Stimulated activated CD4-positive, alpha-beta T cell treated with anti-CD3 and anti-CD28 coated beads, TNF-alpha, amount 100 ng/mL, for 24 hours (primary cell): ENCODE results near the gene PDCD6IP.

ENCODE experiments used
- DNase-seq, 3 experiments: peaks; one replicate each; pipeline ENCODE4 v3.0.0-alpha.2; 2020; ENCODE audit warnings: low read depth in 3 of 3

PDCD6IP gene

DNA sequence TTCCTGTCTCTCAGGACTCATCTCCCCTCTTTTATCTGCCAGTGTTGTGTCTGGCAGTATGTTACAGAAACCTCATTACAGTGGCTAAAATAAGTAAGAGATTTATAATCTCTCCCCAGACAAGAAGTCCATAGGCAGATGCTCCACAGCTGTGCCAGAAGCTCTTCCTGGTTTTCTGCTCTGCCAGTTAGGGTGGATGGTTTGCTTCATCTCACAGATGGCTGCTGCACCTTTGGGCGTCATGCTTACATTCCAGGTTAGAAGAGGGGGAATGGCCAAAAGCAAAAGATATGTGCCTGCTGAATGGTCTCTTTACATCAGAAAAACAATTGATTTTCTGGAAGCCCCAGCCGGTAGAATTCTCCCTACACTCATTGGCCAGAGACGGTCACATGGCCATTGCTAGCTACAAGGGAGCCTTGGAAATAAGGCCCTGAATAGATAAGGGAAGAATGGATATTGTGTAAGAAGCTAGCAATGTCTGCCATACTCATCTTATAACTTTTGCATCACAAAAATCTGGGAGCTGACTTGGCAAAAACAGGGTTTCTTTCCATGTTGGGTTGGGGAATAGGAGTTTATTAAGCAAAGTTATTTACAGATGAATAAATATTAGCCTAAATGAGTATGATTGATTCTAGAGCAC is 91.1 kb downstream of the PDCD6IP start:
- DNase-seq: no peak

DNA sequence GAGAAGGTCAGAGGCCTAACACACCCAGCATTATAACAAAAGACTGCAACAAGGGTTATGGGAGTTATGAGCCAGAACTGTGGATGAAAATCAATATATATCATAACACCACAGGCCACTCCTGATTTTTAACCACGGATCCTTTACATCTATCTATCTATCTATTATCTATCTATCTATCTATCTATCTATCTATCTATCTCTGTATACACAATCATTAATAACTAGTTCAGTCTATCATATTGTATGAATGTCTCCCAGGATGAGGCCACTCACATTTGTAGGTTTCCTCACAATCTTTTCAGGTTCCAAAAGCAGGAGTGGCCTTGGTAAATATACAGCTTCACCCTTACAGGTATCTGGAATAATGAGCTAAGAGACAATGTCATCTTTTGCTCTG is 94.2 kb downstream of the PDCD6IP start:
- DNase-seq: no peak

DNA sequence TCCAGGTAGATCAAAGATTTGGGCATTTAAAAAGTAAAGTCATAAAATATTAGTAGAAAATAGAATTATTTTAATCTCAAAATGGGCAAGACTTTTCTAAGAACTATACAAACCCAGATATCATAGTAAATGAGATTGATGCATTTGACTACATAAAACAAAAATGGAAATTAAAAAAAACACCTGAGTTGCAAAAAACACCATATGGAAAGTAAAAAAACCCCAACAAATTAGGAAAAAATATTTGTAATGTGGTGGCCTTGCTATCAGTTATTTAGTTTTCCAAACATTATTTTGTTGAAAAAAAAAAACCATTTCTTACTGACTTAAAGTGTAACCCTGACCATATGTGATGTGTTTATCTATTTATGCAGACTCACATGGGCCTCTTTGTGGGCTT is 97.2 kb downstream of the PDCD6IP start:
- no peak for DNase-seq

DNA sequence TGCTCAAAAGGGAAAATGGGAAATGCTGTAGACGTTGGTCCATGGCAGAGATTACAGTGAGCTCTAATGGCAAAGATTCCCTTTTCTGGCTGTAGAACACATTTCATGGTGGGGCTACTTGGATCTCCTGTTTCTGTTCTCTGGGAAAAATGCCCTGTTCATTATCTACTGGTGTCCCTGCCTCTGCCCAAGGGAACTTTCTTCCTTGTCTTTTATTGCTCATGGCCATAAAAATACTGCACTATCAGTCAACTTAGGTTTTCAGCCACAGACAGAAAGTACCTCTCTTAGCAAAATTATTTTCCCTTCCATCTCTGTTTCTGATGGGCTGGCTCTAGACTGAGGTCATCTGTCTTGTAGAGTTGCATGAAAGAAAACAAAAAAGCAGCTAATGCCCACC is 98.9 kb downstream of the PDCD6IP start:
- DNase-seq: no peak

- DNase-seq: no peak
These were observed 100.5 kb downstream of the PDCD6IP start for GRCh38 chr3:33898901-33899300.

GRCh38 chr3:33900440-33900808 is 102.0 kb downstream of the PDCD6IP start:
- DNase-seq: no peak

DNA sequence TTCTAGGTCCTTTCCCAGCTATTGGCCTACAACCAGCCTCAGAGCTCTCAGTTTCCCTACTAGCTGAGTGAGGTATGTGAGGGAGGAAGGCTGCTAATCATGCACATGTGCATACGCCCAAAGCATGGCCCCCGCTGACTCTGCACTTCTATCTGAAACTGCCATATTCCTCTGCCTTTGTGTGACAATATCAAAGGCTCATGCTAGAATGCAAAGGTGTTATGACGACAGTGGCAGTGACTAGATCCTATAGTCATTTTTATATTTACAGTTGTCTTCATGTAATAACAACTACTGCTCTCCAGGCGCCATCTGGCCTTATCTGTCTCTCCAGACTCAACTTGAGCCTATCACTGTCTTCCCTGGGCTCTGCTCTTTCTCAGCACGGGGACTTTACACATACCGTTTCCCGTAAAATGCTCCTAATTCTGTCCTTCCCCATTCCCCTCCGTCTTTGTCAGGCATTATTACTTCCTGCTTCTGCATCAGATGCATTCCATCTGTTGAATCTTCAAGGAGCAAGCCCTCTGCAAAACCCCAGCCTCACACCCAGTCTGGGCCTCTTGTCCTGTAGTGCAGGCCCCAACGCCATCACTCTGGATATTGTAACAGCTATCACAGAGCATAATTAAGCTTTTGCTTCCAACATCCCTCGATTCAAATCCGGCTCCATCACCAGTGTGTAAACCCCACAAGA is 102.5 kb downstream of the PDCD6IP start:
- no peak for DNase-seq

GRCh38 chr3:33901862-33902563 is 103.6 kb downstream of the PDCD6IP start:
- no peak for DNase-seq

DNA sequence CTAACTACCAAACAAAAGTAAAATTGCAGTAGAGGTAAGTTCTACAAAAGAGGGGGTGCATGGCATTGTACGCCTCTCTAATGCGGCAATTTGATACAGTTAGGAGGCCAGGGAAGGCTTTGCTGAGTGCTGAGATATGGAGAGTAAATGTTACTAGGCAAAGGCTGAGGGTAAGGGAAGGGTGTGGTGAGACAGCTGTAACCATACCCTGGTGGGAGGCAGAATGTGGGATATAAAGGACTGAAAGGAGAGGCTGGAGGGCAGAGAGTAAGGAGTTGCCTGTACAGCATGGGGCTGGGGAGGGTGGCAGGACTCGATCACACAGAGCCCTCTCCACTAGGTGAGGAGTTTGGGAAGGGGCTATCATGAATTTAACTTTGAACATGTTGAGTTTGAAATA is 106.3 kb downstream of the PDCD6IP start:
- DNase-seq: no peak

- DNase-seq: no peak
These were observed 109.9 kb downstream of the PDCD6IP start for GRCh38 chr3:33908250-33908851.

GRCh38 chr3:33909547-33909946 is 111.1 kb downstream of the PDCD6IP start:
- no peak for DNase-seq

- DNase-seq: no peak
These were observed 111.6 kb downstream of the PDCD6IP start for GRCh38 chr3:33910031-33910430.

DNA sequence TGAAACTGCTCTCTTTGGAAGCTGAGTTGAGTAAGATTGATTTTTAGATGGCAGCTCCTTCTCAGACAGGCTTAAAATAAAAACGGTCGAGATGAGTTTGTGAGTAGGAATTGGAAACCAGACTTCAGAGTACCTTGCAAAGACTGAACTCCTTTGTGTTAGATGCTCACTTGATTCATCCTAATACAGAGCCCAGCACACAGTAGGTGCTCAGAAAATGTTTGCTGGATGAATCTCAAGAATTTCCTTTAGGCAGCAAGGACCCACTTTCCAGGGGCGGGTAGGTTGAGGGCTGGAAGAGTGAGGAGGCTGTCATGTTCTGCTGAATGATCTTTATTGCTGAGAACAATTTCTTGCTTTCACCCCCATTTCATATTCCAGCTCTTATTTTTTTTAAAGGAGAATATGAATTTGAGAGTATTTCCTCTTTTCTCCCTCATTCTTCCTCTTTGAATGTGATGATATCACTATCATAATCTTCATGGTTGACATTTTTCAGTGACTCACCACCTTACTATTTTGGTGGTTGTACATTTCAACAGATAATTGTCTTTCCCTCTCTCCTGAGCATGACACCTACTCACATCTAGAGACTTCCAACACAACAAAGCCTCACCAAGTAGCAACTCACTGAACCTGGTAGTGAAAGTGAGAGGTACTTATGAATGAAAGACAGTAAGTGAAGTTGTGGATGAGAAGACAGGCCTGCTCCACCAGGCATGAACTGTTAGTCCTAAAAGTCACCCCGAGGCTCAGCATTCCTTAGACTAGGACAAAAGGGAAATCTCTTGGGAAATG is 113.3 kb downstream of the PDCD6IP start:
- no peak for DNase-seq

- no peak for DNase-seq
These were observed 115.8 kb downstream of the PDCD6IP start for GRCh38 chr3:33914212-33914611.

- DNase-seq: no peak
These were observed 116.4 kb downstream of the PDCD6IP start for GRCh38 chr3:33914731-33915379.

DNA sequence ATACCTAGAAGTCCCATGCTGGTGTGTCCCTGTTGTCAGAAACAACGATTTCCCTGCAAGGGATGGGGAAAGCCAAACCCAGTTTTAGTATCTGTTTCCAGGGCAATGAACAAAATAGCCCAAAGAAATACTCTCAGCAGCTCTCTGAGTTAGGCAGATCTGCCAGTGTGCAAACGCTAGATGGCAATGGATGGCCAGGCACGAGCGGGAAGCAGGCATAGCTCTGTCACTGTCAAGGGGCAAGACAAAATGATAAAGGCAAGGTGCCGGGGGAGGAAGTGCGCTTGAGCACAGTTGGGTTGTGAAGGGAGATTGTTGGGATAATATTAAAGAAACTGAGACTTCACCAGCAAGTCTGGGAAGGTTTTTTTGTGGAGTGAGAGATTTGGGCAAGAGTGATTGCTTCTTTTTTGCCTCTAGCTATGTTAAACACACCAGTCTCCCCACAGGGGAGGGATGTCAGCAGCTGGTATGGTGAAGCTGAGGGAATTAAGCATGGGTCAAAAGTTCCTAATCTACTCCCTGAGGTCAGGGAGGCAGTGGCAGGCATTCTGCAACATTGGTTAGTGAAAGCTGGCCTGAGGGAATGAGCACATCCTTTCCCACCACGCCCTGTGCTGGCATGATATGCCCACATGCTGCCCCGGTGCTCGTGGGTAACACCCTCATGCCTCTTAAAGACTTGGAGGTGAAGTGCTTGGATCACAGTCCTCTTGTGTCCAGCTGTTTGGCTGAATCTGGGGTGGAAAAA is 117.5 kb downstream of the PDCD6IP start:
- DNase-seq: no peak

- no peak for DNase-seq
These were observed 119.8 kb downstream of the PDCD6IP start for GRCh38 chr3:33918126-33918756.
